ENCODE results near the gene PPL. TPM values are rescaled to one million over a fixed set of nuclear protein-coding genes. Genes with fewer than 3 reads are reported as not detected.
A peak's percentile ranks its signal among the peaks of the same experiment; 100 is the strongest.

The PPL gene
- total and polyA plus RNA-seq, 2 of the 13 experiments (the other 11 are each of a cell fraction or from before 2014, with no cell fraction given) = 5.7 to 6.6 TPM

GRCh38 chr16:4936991-4937781 is at the start of gene PPL (continued):
- TF ChIP-seq, protein P1, sequence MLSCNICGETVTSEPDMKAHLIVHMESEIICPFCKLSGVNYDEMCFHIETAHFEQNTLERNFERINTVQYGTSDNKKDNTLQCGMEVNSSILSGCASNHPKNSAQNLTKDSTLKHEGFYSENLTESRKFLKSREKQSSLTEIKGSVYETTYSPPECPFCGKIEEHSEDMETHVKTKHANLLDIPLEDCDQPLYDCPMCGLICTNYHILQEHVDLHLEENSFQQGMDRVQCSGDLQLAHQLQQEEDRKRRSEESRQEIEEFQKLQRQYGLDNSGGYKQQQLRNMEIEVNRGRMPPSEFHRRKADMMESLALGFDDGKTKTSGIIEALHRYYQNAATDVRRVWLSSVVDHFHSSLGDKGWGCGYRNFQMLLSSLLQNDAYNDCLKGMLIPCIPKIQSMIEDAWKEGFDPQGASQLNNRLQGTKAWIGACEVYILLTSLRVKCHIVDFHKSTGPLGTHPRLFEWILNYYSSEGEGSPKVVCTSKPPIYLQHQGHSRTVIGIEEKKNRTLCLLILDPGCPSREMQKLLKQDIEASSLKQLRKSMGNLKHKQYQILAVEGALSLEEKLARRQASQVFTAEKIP (CRISPR knock-in tag; IDR thresholded peaks at IDR 0.05; ENCODE audit: borderline replicate concordance) = no peak
- TF ChIP-seq HBP1 (CRISPR knock-in tag; IDR thresholded peaks at IDR 0.05; ENCODE audit: low read depth) (peak; percentile 80), JUN (CRISPR knock-in tag; IDR thresholded peaks at IDR 0.05) (0 out of 2 replicates have a peak, but pooled peaks have one; percentile 64), U2AF1 (optimal IDR thresholded peaks at IDR 0.05; ENCODE audit: low read depth, low read length) (no peak), SNAI1 (CRISPR knock-in tag; IDR thresholded peaks at IDR 0.05; ENCODE audit: borderline replicate concordance) (no peak), CREM (IDR thresholded peaks at IDR 0.05) (no peak), CREM (CRISPR knock-in tag; IDR thresholded peaks at IDR 0.05) (no peak), ZFY (CRISPR knock-in tag; IDR thresholded peaks at IDR 0.05) (peak; percentile 97), HMGA1 (CRISPR knock-in tag; conservative IDR thresholded peaks at IDR 0.05) (no peak), KMT2B (CRISPR knock-in tag; IDR thresholded peaks at IDR 0.05) (peak; percentile 64; the same call in 1 of the 2 replicates), AGO1 (IDR thresholded peaks at IDR 0.05; ENCODE audit: low read depth, low read length, poor library complexity, severe bottlenecking) (no peak), ATAD3A (CRISPR knock-in tag; IDR thresholded peaks at IDR 0.05) (no peak), TRIM24 (CRISPR knock-in tag; IDR thresholded peaks at IDR 0.05) (no peak), TMF1 (CRISPR knock-in tag; IDR thresholded peaks at IDR 0.05; ENCODE audit: low read depth) (no peak; the same call in 1 of the 2 replicates), ZNF354B (CRISPR knock-in tag; IDR thresholded peaks at IDR 0.05) (no peak), ZSCAN25 (CRISPR knock-in tag; IDR thresholded peaks at IDR 0.05) (peak; percentile 32; the same call in 1 of the 2 replicates), ZFYVE20 (CRISPR knock-in tag; IDR thresholded peaks at IDR 0.05; ENCODE audit: borderline replicate concordance, low read depth) (no peak), ZSCAN21 (CRISPR knock-in tag; IDR thresholded peaks at IDR 0.05; ENCODE audit: borderline replicate concordance) (0 out of 2 replicates have a peak, but pooled peaks have one; percentile 56), U2AF2 (IDR thresholded peaks at IDR 0.05; ENCODE audit: low read depth, low read length) (no peak), ZNF567 (CRISPR knock-in tag; IDR thresholded peaks at IDR 0.05; ENCODE audit: borderline replicate concordance) (no peak)
- TF ChIP-seq, protein P2, sequence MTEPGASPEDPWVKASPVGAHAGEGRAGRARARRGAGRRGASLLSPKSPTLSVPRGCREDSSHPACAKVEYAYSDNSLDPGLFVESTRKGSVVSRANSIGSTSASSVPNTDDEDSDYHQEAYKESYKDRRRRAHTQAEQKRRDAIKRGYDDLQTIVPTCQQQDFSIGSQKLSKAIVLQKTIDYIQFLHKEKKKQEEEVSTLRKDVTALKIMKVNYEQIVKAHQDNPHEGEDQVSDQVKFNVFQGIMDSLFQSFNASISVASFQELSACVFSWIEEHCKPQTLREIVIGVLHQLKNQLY (CRISPR knock-in tag; IDR thresholded peaks at IDR 0.05) = no peak
- TF ChIP-seq, protein P3, sequence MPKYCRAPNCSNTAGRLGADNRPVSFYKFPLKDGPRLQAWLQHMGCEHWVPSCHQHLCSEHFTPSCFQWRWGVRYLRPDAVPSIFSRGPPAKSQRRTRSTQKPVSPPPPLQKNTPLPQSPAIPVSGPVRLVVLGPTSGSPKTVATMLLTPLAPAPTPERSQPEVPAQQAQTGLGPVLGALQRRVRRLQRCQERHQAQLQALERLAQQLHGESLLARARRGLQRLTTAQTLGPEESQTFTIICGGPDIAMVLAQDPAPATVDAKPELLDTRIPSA (CRISPR knock-in tag; IDR thresholded peaks at IDR 0.05; ENCODE audit: borderline replicate concordance) = no peak
- TF ChIP-seq, protein P4, sequence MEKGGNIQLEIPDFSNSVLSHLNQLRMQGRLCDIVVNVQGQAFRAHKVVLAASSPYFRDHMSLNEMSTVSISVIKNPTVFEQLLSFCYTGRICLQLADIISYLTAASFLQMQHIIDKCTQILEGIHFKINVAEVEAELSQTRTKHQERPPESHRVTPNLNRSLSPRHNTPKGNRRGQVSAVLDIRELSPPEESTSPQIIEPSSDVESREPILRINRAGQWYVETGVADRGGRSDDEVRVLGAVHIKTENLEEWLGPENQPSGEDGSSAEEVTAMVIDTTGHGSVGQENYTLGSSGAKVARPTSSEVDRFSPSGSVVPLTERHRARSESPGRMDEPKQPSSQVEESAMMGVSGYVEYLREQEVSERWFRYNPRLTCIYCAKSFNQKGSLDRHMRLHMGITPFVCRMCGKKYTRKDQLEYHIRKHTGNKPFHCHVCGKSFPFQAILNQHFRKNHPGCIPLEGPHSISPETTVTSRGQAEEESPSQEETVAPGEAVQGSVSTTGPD (CRISPR knock-in tag; IDR thresholded peaks at IDR 0.05) = no peak

All from HepG2 (cell line).